Fibroblast of villous mesenchyme (primary cell): Measurements from ENCODE around the gene PARP16. TPM values are rescaled to one million over a fixed set of nuclear protein-coding genes. Genes with fewer than 3 reads are reported as not detected.
A peak's percentile ranks its signal among the peaks of the same experiment; 100 is the strongest.

Source experiments
- DNase-seq: peaks from one replicate; pipeline ENCODE4 v3.0.0-alpha.2; 2010; ENCODE audit warnings: low read depth
- H3K4me3 ChIP-seq: 2 replicates; pipeline ENCODE4 v1.5.1; 2011; ENCODE audit warnings: low read depth, mild to moderate bottlenecking, low read length
- CTCF ChIP-seq: IDR thresholded peaks from 2 replicates; pipeline ENCODE4 v1.5.1; 2012; ENCODE audit warnings: low read depth, mild to moderate bottlenecking, low read length; ENCODE audit not compliant: insufficient read depth
- total RNA-seq: library from RNA; depleted of rRNA; stranded (reverse); fragments of >200 nt; gene quantifications from 2 replicates; pipeline ENCODE4 v1.2.3, GENCODE V29; 2012

PARP16 gene
- total RNA-seq, 1 donor = 3.0 TPM

- DNase-seq = peak; percentile 73
- H3K4me3 ChIP-seq = no peak overlapping the region
- no peak for TF ChIP-seq CTCF
Observed at GRCh38 chr15:65310431-65311137, 23.9 kb upstream of the PARP16 start.

GRCh38 chr15:65309882-65310418, 23.3 kb upstream of the PARP16 start:
- TF ChIP-seq CTCF = no peak
- no peak overlapping the region for H3K4me3 ChIP-seq
- DNase-seq = peak; percentile 72

- no peak for DNase-seq
- TF ChIP-seq CTCF = no peak
- no peak overlapping the region for H3K4me3 ChIP-seq
Observed at GRCh38 chr15:65307978-65308377, 21.3 kb upstream of the PARP16 start.

GRCh38 chr15:65306551-65306950, 19.9 kb upstream of the PARP16 start:
- no peak for DNase-seq
- no peak for TF ChIP-seq CTCF
- no peak overlapping the region for H3K4me3 ChIP-seq

- no peak for TF ChIP-seq CTCF
- no peak overlapping the region for H3K4me3 ChIP-seq
- DNase-seq = no peak
Observed at GRCh38 chr15:65305776-65306175, 19.1 kb upstream of the PARP16 start.

- DNase-seq = no peak
- H3K4me3 ChIP-seq = peak overlapping the region; percentile 19
- TF ChIP-seq CTCF = no peak
Observed at GRCh38 chr15:65305150-65305758, 18.6 kb upstream of the PARP16 start.
